ENCODE measurements around the gene SLIT3. TPM values are rescaled to one million over a fixed set of nuclear protein-coding genes. Genes with fewer than 3 reads are reported as not detected.
A peak's percentile ranks its signal among the peaks of the same experiment; 100 is the strongest.

Gene SLIT3
- total RNA-seq, 2 experiments from 2014 or later: 5.4 to 7.3 TPM

- peaks cover 6% of the 10 kb centered on the region for H3K4me1 Mint-ChIP-seq
- H3K9me3 Mint-ChIP-seq (ENCODE audit: low read depth): peaks cover 5% of the 10 kb centered on the region
- ChIA-PET CTCF (interaction anchor here (0.6 kb wide), 1 partner anchor 176 kb away, joined by 4 read pairs; no protein-coding TSS in a partner anchor), POLR2A (no interaction called here)
- H3K27me3 Mint-ChIP-seq: peaks cover 3% of the 10 kb centered on the region
- H3K4me3 Mint-ChIP-seq: no peak overlapping the region
- ATAC-seq (no peak), DNase-seq (no peak)
- H3K27ac Mint-ChIP-seq: no peak overlapping the region
- H3K36me3 Mint-ChIP-seq (ENCODE audit: low read depth): peaks cover 3% of the 10 kb centered on the region
- intact Hi-C loops (cut with DNase I, micrococcal nuclease): loop anchor here in 1 of 2 experiments (10.0 kb wide), 1 partner anchor 134 kb away; no protein-coding TSS in a partner anchor
These were observed 560.1 kb downstream of the SLIT3 start for GRCh38 chr5:168740811-168741213.

DNA sequence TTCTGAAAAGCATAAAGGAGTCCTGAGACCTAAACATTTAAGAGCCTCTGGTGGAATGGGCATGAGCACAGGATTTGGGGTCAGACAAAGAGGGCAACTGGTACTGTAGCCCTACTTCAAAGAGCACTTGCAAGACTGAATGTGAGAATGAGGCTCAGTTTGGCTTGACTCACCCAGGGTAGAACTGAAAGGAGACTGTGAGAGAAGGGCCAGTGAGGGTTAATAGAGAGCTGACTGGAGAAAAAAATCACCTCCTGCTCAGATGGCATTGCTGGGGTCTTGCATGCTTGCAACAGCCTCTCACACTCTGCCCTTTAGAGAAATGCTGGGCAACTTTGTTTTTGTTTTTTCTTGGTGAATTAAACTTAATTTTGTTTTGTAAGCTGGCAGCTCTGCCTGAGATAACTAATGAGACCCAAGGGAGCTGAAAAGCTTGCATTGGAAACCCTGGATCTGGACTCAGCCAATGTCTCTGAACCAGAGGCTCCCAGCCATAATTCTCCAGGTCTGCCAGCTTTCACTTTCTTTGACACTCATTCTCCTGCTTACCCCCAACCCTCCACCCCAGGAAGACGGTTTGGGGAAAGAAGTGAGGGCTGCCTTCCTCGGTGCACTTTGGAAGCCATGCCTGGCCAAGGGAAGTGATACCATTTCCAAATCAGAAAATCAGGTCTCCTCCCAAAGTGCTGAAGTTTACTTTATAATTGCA is 560.7 kb downstream of the SLIT3 start:
- Mint-ChIP-seq H3K4me3 (no peak overlapping the region), H3K9me3 (ENCODE audit: low read depth) (peaks cover 3% of the 10 kb centered on the region), H3K27me3 (no peaks in the 10 kb centered on the region), H3K36me3 (ENCODE audit: low read depth) (no peaks in the 10 kb centered on the region), H3K27ac (no peak overlapping the region), H3K4me1 (peaks cover 10% of the 10 kb centered on the region)
- ATAC-seq (no peak), DNase-seq (no peak)
- ChIA-PET CTCF (no interaction called here), POLR2A (no interaction called here)
- intact Hi-C loops (cut with DNase I, micrococcal nuclease): loop anchor here in 1 of 2 experiments (10.0 kb wide), 1 partner anchor 135 kb away; no protein-coding TSS in a partner anchor

DNA sequence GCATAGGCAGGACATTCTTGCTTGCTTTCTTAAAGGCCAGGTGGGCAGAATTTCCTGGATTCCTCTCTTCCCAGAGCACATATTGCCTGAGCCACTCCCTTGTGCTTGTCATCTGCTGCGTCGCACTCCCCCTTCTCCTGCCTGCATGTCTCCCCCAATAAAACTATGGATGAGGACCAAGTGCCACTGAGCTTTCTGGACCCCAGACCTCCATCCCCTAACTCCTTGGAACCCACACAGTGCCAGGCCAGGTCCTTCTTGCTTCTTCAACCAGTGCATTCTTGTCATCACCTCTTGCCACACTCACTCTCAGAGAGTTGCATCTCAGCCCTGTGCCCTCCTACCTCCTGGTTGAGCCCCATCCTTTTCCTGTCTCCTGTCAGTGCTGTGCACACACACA is 563.9 kb downstream of the SLIT3 start:
- CTCF ChIA-PET: no interaction called here
- no peaks in the 10 kb centered on the region for H3K36me3 Mint-ChIP-seq (ENCODE audit: low read depth)
- no peak overlapping the region for H3K27ac Mint-ChIP-seq
- ATAC-seq: no peak
- POLR2A ChIA-PET: no interaction called here
- H3K4me1 Mint-ChIP-seq: peaks cover 18% of the 10 kb centered on the region
- no peaks in the 10 kb centered on the region for H3K9me3 Mint-ChIP-seq (ENCODE audit: low read depth)
- H3K27me3 Mint-ChIP-seq: no peaks in the 10 kb centered on the region
- H3K4me3 Mint-ChIP-seq: no peak overlapping the region
- intact Hi-C loops (cut with DNase I, micrococcal nuclease): no loop called here
- no peak for DNase-seq

GRCh38 chr5:168736281-168736831 is 564.6 kb downstream of the SLIT3 start:
- H3K36me3 Mint-ChIP-seq (ENCODE audit: low read depth): no peaks in the 10 kb centered on the region
- H3K4me3 Mint-ChIP-seq: no peak overlapping the region
- peaks cover 18% of the 10 kb centered on the region for H3K4me1 Mint-ChIP-seq
- H3K9me3 Mint-ChIP-seq (ENCODE audit: low read depth): no peaks in the 10 kb centered on the region
- no peak overlapping the region for H3K27ac Mint-ChIP-seq
- CTCF ChIA-PET: interaction anchor here (0.8 kb wide), 1 partner anchor 11 kb away, joined by 3 read pairs; no protein-coding TSS in a partner anchor
- H3K27me3 Mint-ChIP-seq: peaks cover under 1% of the 10 kb centered on the region
- intact Hi-C loops (cut with DNase I, micrococcal nuclease): no loop called here
- no peak for ATAC-seq
- POLR2A ChIA-PET: no interaction called here
- DNase-seq: no peak

- ChIA-PET POLR2A (interaction anchor here (0.7 kb wide), 1 partner anchor 21 kb away, joined by 3 read pairs; no protein-coding TSS in a partner anchor), CTCF (interaction anchor here (0.8 kb wide), 1 partner anchor 31 kb away, joined by 3 read pairs; no protein-coding TSS in a partner anchor)
- peaks cover 5% of the 10 kb centered on the region for H3K9me3 Mint-ChIP-seq (ENCODE audit: low read depth)
- H3K27ac Mint-ChIP-seq: peak overlapping the region; percentile 3
- DNase-seq: peak; percentile 51
- H3K4me3 Mint-ChIP-seq: no peak overlapping the region
- peaks cover 10% of the 10 kb centered on the region for H3K27me3 Mint-ChIP-seq
- peaks cover 21% of the 10 kb centered on the region for H3K4me1 Mint-ChIP-seq
- no peaks in the 10 kb centered on the region for H3K36me3 Mint-ChIP-seq (ENCODE audit: low read depth)
- intact Hi-C loops (cut with DNase I, micrococcal nuclease): no loop called here
- ATAC-seq: peak; percentile 79
These were observed 566.2 kb downstream of the SLIT3 start for GRCh38 chr5:168734620-168735300.

DNA sequence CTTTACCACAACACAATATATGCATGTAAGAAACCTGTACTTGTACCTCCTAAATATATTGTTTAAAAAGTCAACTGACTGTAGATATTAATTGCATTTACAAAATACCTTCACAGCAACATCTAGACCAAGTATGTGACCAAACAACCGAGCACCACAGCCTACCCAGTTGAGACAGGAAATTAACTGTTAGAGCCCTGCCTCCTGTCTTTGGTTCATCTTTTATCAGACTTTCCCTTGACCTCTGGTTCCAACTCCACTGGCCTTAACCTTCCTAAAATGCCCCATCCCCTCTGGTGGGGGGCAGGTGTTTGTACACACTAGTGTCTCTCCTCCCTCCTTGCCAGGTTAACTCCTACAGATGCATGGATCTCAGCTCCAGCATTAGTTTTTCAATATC is 566.8 kb downstream of the SLIT3 start:
- peaks cover 3% of the 10 kb centered on the region for H3K36me3 Mint-ChIP-seq (ENCODE audit: low read depth)
- peaks cover 21% of the 10 kb centered on the region for H3K4me1 Mint-ChIP-seq
- CTCF ChIA-PET: no interaction called here
- no peak for DNase-seq
- no peak for ATAC-seq
- intact Hi-C loops (cut with DNase I, micrococcal nuclease): no loop called here
- peak overlapping the region; percentile 11 for H3K27ac Mint-ChIP-seq
- H3K4me3 Mint-ChIP-seq: no peak overlapping the region
- peaks cover 14% of the 10 kb centered on the region for H3K27me3 Mint-ChIP-seq
- POLR2A ChIA-PET: no interaction called here
- H3K9me3 Mint-ChIP-seq (ENCODE audit: low read depth): peaks cover 9% of the 10 kb centered on the region

- peaks cover 3% of the 10 kb centered on the region for H3K4me1 Mint-ChIP-seq
- H3K4me3 Mint-ChIP-seq: no peak overlapping the region
- peaks cover 3% of the 10 kb centered on the region for H3K36me3 Mint-ChIP-seq (ENCODE audit: low read depth)
- ChIA-PET CTCF (interaction anchor here (0.7 kb wide), 1 partner anchor 1167 kb away, joined by 3 read pairs; no protein-coding TSS in a partner anchor), POLR2A (no interaction called here)
- DNase-seq: no peak
- no peak overlapping the region for H3K27ac Mint-ChIP-seq
- peaks cover 24% of the 10 kb centered on the region for H3K9me3 Mint-ChIP-seq (ENCODE audit: low read depth)
- H3K27me3 Mint-ChIP-seq: peaks cover 18% of the 10 kb centered on the region
- no peak for ATAC-seq
- intact Hi-C loops (cut with DNase I, micrococcal nuclease): no loop called here
These were observed 572.3 kb downstream of the SLIT3 start for GRCh38 chr5:168728546-168729211.

DNA sequence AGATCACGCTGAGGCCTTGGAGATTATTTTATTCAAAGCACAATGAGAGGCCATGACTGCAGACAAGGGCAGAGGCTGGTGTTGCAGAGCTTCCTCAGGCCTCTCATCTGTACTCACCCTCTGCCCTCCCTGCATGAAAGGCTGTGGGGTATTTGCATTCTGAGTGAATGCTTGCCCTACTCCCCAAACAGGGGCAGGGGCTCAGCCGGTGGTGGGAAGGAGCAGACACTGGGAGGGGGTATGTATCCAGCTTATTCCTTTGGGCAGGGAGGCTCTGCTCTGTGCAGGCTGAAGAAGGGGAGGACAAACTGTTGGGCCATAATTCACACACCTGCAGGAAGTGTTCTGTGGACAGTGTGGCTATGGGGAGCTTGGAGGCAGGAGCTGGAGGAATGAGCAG is 573.4 kb downstream of the SLIT3 start:
- H3K27me3 Mint-ChIP-seq: peaks cover 24% of the 10 kb centered on the region
- CTCF ChIA-PET: no interaction called here
- intact Hi-C loops (cut with DNase I, micrococcal nuclease): no loop called here
- DNase-seq (no peak), ATAC-seq (no peak)
- POLR2A ChIA-PET: no interaction called here
- H3K4me3 Mint-ChIP-seq: no peak overlapping the region
- H3K27ac Mint-ChIP-seq: no peak overlapping the region
- H3K4me1 Mint-ChIP-seq: peaks cover 3% of the 10 kb centered on the region
- H3K36me3 Mint-ChIP-seq (ENCODE audit: low read depth): peaks cover 3% of the 10 kb centered on the region
- peaks cover 24% of the 10 kb centered on the region for H3K9me3 Mint-ChIP-seq (ENCODE audit: low read depth)

DNA sequence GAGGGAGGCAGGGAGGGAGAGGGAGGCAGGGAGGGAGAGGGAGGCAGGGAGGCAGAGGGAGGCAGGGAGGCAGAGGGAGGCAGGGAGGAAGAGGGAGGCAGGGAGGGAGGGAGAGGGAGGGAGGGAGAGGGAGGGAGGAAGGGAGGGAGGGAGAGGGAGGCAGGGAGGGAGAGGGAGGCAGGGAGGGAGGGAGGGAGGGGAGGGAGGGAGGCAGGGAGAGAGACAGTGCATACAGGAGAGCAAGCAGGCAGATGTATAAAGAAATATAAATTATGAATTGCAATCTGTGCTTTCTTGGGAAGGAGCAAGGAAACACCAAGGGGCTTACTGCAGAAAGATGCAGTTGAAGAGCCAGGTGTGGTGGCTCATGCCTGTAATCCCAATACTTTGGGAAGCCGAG is 574.6 kb downstream of the SLIT3 start:
- peaks cover 3% of the 10 kb centered on the region for H3K36me3 Mint-ChIP-seq (ENCODE audit: low read depth)
- DNase-seq (no peak), ATAC-seq (no peak)
- ChIA-PET POLR2A (no interaction called here), CTCF (no interaction called here)
- peaks cover 3% of the 10 kb centered on the region for H3K4me1 Mint-ChIP-seq
- H3K27ac Mint-ChIP-seq: no peak overlapping the region
- H3K9me3 Mint-ChIP-seq (ENCODE audit: low read depth): peaks cover 24% of the 10 kb centered on the region
- H3K27me3 Mint-ChIP-seq: peaks cover 30% of the 10 kb centered on the region
- intact Hi-C loops (cut with DNase I, micrococcal nuclease): no loop called here
- H3K4me3 Mint-ChIP-seq: no peak overlapping the region

DNA sequence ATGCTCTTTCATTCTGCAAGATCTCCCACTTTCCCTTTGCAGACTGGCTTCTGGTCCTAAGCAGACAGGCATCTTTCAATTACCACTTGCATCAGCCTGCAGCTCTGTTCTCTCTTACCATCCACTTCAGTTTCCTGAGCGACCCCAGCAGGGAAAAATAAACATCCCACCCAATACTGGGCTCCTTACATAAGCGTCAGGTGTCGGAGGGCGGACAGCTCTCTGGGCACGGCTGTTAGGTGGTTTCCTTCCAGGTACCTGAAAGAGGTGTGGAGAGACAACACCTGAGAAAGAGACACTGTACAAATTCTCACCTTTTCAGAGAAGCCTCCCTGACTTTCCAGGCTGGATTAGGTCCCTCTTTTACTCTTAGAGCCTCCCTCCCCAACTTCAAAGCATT is 576.7 kb downstream of the SLIT3 start:
- ChIA-PET POLR2A (no interaction called here), CTCF (interaction anchor here (0.6 kb wide), 1 partner anchor 237 kb away, joined by 3 read pairs; no protein-coding TSS in a partner anchor)
- no peaks in the 10 kb centered on the region for H3K36me3 Mint-ChIP-seq (ENCODE audit: low read depth)
- DNase-seq (no peak), ATAC-seq (no peak)
- H3K27me3 Mint-ChIP-seq: peaks cover 21% of the 10 kb centered on the region
- H3K9me3 Mint-ChIP-seq (ENCODE audit: low read depth): peaks cover 15% of the 10 kb centered on the region
- H3K4me1 Mint-ChIP-seq: no peaks in the 10 kb centered on the region
- H3K27ac Mint-ChIP-seq: no peak overlapping the region
- H3K4me3 Mint-ChIP-seq: no peak overlapping the region
- intact Hi-C loops (cut with DNase I, micrococcal nuclease): no loop called here

- no peak overlapping the region for H3K4me3 Mint-ChIP-seq
- no peaks in the 10 kb centered on the region for H3K4me1 Mint-ChIP-seq
- intact Hi-C loops (cut with DNase I, micrococcal nuclease): no loop called here
- H3K27ac Mint-ChIP-seq: no peak overlapping the region
- ChIA-PET CTCF (no interaction called here), POLR2A (no interaction called here)
- DNase-seq (no peak), ATAC-seq (no peak)
- peaks cover 25% of the 10 kb centered on the region for H3K27me3 Mint-ChIP-seq
- H3K36me3 Mint-ChIP-seq (ENCODE audit: low read depth): no peaks in the 10 kb centered on the region
- H3K9me3 Mint-ChIP-seq (ENCODE audit: low read depth): peaks cover 8% of the 10 kb centered on the region
These were observed 577.9 kb downstream of the SLIT3 start for GRCh38 chr5:168723037-168723436.

Measured in activated CD4-positive, alpha-beta T cell treated with anti-CD3 and anti-CD28 coated beads for 36 hours (primary cell).